NCI-H510A treated with DMSO at 0.1 percent for 48 hours (cell line): Measurements from ENCODE around the gene PRKCD.

Experiments
- DNase-seq: peaks from one replicate; lab custom pipeline; 2025; lab: John Stamatoyannopoulos, UW

The PRKCD gene

GRCh38 chr3:53170325-53171063 lies 9.5 kb downstream of the PRKCD start:
- no peak for DNase-seq

- no peak for DNase-seq
Observed at GRCh38 chr3:53171064-53171418, 10.0 kb downstream of the PRKCD start.

- DNase-seq: no peak
Observed at GRCh38 chr3:53171827-53172505, 11.0 kb downstream of the PRKCD start.

GRCh38 chr3:53173107-53173506 lies 12.1 kb downstream of the PRKCD start:
- DNase-seq: no peak

GRCh38 chr3:53174346-53175250 lies 13.6 kb downstream of the PRKCD start:
- no peak for DNase-seq

- DNase-seq: no peak
Observed at GRCh38 chr3:53175613-53176540, 14.9 kb downstream of the PRKCD start.

GRCh38 chr3:53178246-53178645 lies 17.2 kb downstream of the PRKCD start:
- no peak for DNase-seq

- no peak for DNase-seq
Observed at GRCh38 chr3:53179580-53179979, 18.6 kb downstream of the PRKCD start.

GRCh38 chr3:53180305-53181023 lies 19.5 kb downstream of the PRKCD start:
- no peak for DNase-seq

- no peak for DNase-seq
Observed at GRCh38 chr3:53181024-53181371, 20.0 kb downstream of the PRKCD start.

- DNase-seq: no peak
Observed at GRCh38 chr3:53181528-53181927, 20.5 kb downstream of the PRKCD start.

- DNase-seq: no peak
Observed at GRCh38 chr3:53182764-53183355, 21.9 kb downstream of the PRKCD start.

- DNase-seq: no peak
Observed at GRCh38 chr3:53183514-53183913, 22.5 kb downstream of the PRKCD start.

- no peak for DNase-seq
Observed at GRCh38 chr3:53184701-53185100, 23.7 kb downstream of the PRKCD start.

- no peak for DNase-seq
Observed at GRCh38 chr3:53185761-53186465, 24.9 kb downstream of the PRKCD start.

- DNase-seq: no peak
Observed at GRCh38 chr3:53186726-53187125, 25.7 kb downstream of the PRKCD start.

GRCh38 chr3:53187430-53187829 lies 26.4 kb downstream of the PRKCD start:
- DNase-seq: no peak

- no peak for DNase-seq
Observed at GRCh38 chr3:53188136-53188685, 27.2 kb downstream of the PRKCD start.

- DNase-seq: no peak
Observed at GRCh38 chr3:53188720-53189119, 27.7 kb downstream of the PRKCD start.

GRCh38 chr3:53189276-53189675 lies 28.3 kb downstream of the PRKCD start:
- DNase-seq: no peak
